ENCODE results near the gene SFTPD. TPM values are rescaled to one million over a fixed set of nuclear protein-coding genes. Genes with fewer than 3 reads are reported as not detected.

The SFTPD gene
- total RNA-seq, result 0.13 TPM in 1 of 2 replicates, not detected in the other

DNA sequence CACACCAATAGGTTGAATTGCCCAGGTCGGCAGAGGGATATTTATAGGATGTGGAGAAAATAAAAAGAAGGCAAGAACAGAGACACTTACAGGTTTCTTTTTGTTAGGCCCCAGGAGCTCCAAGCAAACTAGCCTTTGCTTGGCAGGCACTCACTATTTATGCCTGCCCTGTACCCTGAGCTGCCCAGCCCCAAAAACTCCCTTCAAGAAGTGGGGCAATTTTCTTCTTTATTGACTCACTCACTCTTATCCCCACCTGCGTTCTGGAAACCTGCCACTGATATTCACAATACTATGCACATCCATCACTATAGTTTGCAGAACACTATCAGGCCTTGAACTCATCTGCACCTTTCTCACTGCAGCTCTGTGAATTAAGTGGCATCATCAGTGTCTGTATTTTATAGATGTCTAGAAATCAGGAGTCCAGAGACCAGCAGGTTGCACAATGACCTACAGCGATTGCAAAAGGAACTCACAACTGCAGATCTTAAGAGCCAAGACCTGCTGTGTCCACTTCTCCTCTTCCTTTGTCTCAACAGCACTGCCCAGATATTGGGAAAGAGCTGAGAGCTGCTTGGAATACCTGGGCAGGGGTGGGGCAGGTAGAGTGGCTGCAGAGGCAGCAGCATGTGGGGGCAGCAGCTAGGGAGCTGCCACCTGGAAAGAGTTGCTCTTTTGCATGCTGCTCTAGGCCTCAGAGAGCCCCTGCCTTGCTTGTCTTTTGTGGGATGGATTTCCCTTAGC is at the start of gene SFTPD:
Gene SFTPD, minus strand, starts transcription at position 130 of the 747 bp plus-strand sequence. CDS start 2,446 bp downstream, outside the sequence.

Other genes starting within 250 kb of the SFTPD start
- gene NUTM2B, start 245.9 kb downstream of the SFTPD start, total RNA-seq, result 0.30 and 0.39 TPM in 2 replicates
- gene NUTM2E, start 122.4 kb downstream of the SFTPD start, total RNA-seq, result not detected in 2 replicates
- gene TMEM254, start 129.6 kb upstream of the SFTPD start, total RNA-seq, result 8.7 and 9.5 TPM in 2 replicates
- 8.0 and 18.2 TPM in 2 replicates for gene PLAC9, start 183.6 kb upstream of the SFTPD start, total RNA-seq

Data from smooth muscle cell of the pulmonary artery (primary cell).